NB4 (cell line): Measurements from ENCODE around the gene ENTREP3.

Experiments
- MYC ChIP-seq: IDR thresholded peaks from 2 replicates; pipeline ENCODE4 v1.6.1; 2011; ENCODE audit warnings: low read depth, low read length
- POLR2A ChIP-seq: IDR thresholded peaks from 2 replicates; pipeline ENCODE4 v1.6.1; 2011; ENCODE audit warnings: mild to moderate bottlenecking; ENCODE audit not compliant: insufficient read length; ENCODE audit errors: extremely low read depth
- TF ChIP-seq, protein P1 (sequence below): IDR thresholded peaks from one replicate; pipeline ENCODE4 v1.5.1; 2012; ENCODE audit warnings: low read depth, low read length

- no peak for TF ChIP-seq POLR2A
- TF ChIP-seq, protein P1, sequence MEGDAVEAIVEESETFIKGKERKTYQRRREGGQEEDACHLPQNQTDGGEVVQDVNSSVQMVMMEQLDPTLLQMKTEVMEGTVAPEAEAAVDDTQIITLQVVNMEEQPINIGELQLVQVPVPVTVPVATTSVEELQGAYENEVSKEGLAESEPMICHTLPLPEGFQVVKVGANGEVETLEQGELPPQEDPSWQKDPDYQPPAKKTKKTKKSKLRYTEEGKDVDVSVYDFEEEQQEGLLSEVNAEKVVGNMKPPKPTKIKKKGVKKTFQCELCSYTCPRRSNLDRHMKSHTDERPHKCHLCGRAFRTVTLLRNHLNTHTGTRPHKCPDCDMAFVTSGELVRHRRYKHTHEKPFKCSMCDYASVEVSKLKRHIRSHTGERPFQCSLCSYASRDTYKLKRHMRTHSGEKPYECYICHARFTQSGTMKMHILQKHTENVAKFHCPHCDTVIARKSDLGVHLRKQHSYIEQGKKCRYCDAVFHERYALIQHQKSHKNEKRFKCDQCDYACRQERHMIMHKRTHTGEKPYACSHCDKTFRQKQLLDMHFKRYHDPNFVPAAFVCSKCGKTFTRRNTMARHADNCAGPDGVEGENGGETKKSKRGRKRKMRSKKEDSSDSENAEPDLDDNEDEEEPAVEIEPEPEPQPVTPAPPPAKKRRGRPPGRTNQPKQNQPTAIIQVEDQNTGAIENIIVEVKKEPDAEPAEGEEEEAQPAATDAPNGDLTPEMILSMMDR = no peak
- TF ChIP-seq MYC = no peak
Observed at GRCh38 chr1:155198547-155198906, 56.8 kb downstream of the ENTREP3 start.
